Caco-2 (cell line): ENCODE results near the gene PACS1. TPM values are rescaled to one million over a fixed set of nuclear protein-coding genes. Genes with fewer than 3 reads are reported as not detected.
A peak's percentile ranks its signal among the peaks of the same experiment; 100 is the strongest.

Experiments
- BruUV-seq: library from RNA; stranded (reverse); fragments of 400-500 nt; replicated peaks from 2 replicates; lab custom pipeline; 2021; lab: Mats Ljungman, UMichigan
- CTCF ChIA-PET: fragments of 300-600 bp; sonication (Branson Sonifier 250); formaldehyde crosslinking; loops from one replicate; lab custom pipeline; 2022; ENCODE audit warnings: antibody characterized with exemption; lab: Charles Lee
- POLR2A ChIA-PET: fragments of 300-600 bp; sonication (Branson Sonifier 250); formaldehyde crosslinking; loops from one replicate; lab custom pipeline; 2022; ENCODE audit warnings: antibody characterized with exemption; lab: Charles Lee
- DNase-seq, 2 experiments: peaks; one replicate each; pipeline versions ENCODE4 v3.0.0 to v3.0.0-alpha.2; 2020 to 2022
- H3K27me3 ChIP-seq: replicated peaks from 2 replicates; pipeline ENCODE4 v1.6.0; 2011; ENCODE audit warnings: low read length; ENCODE audit not compliant: control insufficient read depth, insufficient read depth
- H3K36me3 ChIP-seq: 2 replicates; pipeline ENCODE4 v1.5.1; 2011; ENCODE audit warnings: low read length; ENCODE audit not compliant: control insufficient read depth, insufficient read depth
- H3K4me1 ChIP-seq: fragments of 250-450 bp; sonication (Bioruptor Pico); 2 replicates; pipeline ENCODE4 v1.5.1; 2020; ENCODE audit warnings: mild to moderate bottlenecking
- H3K4me3 ChIP-seq: 2 replicates; pipeline ENCODE4 v1.5.1; 2011; ENCODE audit warnings: low read depth, mild to moderate bottlenecking, control low read depth, low read length
- H3K9me3 ChIP-seq: fragments of 250-450 bp; sonication (Bioruptor Pico); 2 replicates; pipeline ENCODE4 v1.5.1; 2020; ENCODE audit warnings: mild to moderate bottlenecking, moderate library complexity
- H3K27ac Mint-ChIP-seq: one replicate; pipeline ENCODE4 v1.8.0; 2022; ENCODE audit warnings: mixed read lengths; ENCODE audit not compliant: unreplicated experiment
- H3K27me3 Mint-ChIP-seq: one replicate; pipeline ENCODE4 v1.8.0; 2022; ENCODE audit warnings: mixed read lengths; ENCODE audit not compliant: insufficient read depth, unreplicated experiment
- H3K36me3 Mint-ChIP-seq: one replicate; pipeline ENCODE4 v1.8.0; 2022; ENCODE audit warnings: mild to moderate bottlenecking, mixed read lengths; ENCODE audit not compliant: insufficient read depth, unreplicated experiment
- H3K4me1 Mint-ChIP-seq: one replicate; pipeline ENCODE4 v1.8.0; 2022; ENCODE audit warnings: low read depth, mixed read lengths; ENCODE audit not compliant: unreplicated experiment
- H3K4me3 Mint-ChIP-seq: one replicate; pipeline ENCODE4 v1.8.0; 2022; ENCODE audit warnings: mild to moderate bottlenecking, moderate library complexity, mixed read lengths; ENCODE audit not compliant: unreplicated experiment
- H3K9me3 Mint-ChIP-seq: one replicate; pipeline ENCODE4 v1.8.0; 2022; ENCODE audit warnings: mixed read lengths; ENCODE audit not compliant: unreplicated experiment
- intact Hi-C: fragments of 100-400 bp; cut with micrococcal nuclease; formaldehyde crosslinking; loops from one replicate; pipeline ENCODE4 v1.10.0; 2022; ENCODE audit not compliant: unreplicated experiment
- total RNA-seq: library from RNA; stranded (reverse); gene quantifications from 2 replicates; pipeline ENCODE4 v1.2.3, GENCODE V29; 2022
- TF ChIP-seq, protein P1 (sequence below), 2 experiments: fragments of 200-600 bp in 1 of 2; IDR thresholded peaks; 1 replicate in 1 of 2; 2 replicates in 1 of 2; pipeline versions ENCODE4 v1.5.1 to v1.8.0; 2011 to 2022; ENCODE audit warnings: antibody characterized with exemption in 1 of 2, control low read depth in 1 of 2, inconsistent platforms in 1 of 2, low read depth in 1 of 2, low read length in 1 of 2, mild to moderate bottlenecking in 1 of 2, moderate library complexity in 1 of 2; ENCODE audit not compliant: insufficient read depth in 1 of 2, severe bottlenecking in 1 of 2, unreplicated experiment in 1 of 2

Gene PACS1
- total RNA-seq, 1 experiment from 2014 or later = 82.2 TPM

DNA sequence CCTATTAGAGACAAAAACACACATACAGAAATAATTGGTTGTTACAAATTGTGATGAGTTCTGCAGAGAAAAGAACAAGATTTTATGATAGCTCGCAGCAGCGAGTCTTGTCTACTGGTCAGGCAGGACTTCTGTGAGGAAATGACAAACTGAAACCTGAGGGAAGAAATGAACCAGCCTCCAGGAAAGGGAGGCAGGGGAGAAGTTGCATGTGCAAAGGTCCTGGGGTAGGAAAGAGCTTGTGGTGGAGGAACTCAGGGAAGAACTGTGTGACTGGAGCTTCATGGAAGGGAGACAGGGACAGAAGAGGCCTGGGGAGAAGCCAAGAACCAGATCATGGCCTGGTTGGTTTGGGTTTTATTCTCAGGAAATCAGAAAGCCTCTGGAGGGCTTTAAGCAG, 189.2 kb downstream of the PACS1 start:
- CTCF ChIA-PET = interaction anchor here (1.1 to 1.2 kb wide), 2 partner anchors 31 to 54 kb away, joined by 3 to 4 read pairs; no protein-coding TSS in a partner anchor
- peak overlapping the region; percentile 93 for H3K4me3 Mint-ChIP-seq

DNA sequence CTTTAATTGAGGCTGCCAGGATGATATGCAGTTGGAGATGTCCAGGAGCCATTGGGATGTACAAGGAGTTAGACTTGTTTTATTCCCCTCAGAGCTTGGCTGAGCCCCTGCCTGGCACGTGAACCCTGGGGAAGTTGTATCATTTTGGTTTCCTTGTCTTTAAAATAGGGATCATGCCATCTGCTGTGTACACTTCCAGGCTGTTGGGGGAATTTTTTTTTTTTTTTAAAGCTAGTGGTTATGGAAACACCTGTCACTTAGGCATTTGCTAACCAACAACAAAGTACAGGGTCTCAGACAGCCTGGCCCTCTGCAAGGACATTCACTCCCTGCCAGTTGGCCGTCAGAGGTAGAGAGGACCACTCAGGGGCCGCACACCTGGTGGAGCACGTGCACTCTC, 189.9 kb downstream of the PACS1 start:
- Mint-ChIP-seq H3K27me3 (no peaks in the 10 kb centered on the region), H3K4me1 (peaks cover 18% of the 10 kb centered on the region), H3K27ac (no peak overlapping the region), H3K4me3 (no peak overlapping the region), H3K36me3 (peaks cover 63% of the 10 kb centered on the region), H3K9me3 (no peaks in the 10 kb centered on the region)
- DNase-seq = no peak
- intact Hi-C loops = no loop called here
- Histone ChIP-seq H3K36me3 (no peaks in the 10 kb centered on the region), H3K9me3 (no peaks in the 10 kb centered on the region), H3K4me1 (no peaks in the 10 kb centered on the region), H3K27me3 (no peaks in the 10 kb centered on the region), H3K4me3 (no peak overlapping the region)
- POLR2A ChIA-PET = interaction anchor here (0.6 kb wide), 1 partner anchor 29 kb away, joined by 5 read pairs; no protein-coding TSS in a partner anchor
- TF ChIP-seq, protein P1, sequence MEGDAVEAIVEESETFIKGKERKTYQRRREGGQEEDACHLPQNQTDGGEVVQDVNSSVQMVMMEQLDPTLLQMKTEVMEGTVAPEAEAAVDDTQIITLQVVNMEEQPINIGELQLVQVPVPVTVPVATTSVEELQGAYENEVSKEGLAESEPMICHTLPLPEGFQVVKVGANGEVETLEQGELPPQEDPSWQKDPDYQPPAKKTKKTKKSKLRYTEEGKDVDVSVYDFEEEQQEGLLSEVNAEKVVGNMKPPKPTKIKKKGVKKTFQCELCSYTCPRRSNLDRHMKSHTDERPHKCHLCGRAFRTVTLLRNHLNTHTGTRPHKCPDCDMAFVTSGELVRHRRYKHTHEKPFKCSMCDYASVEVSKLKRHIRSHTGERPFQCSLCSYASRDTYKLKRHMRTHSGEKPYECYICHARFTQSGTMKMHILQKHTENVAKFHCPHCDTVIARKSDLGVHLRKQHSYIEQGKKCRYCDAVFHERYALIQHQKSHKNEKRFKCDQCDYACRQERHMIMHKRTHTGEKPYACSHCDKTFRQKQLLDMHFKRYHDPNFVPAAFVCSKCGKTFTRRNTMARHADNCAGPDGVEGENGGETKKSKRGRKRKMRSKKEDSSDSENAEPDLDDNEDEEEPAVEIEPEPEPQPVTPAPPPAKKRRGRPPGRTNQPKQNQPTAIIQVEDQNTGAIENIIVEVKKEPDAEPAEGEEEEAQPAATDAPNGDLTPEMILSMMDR (IDR thresholded peaks at IDR 0.05; ENCODE audit: insufficient read depth in 1 of 2, low read depth in 1 of 2, low read length in 1 of 2, severe bottlenecking in 1 of 2, unreplicated experiment in 1 of 2) = no peak
- no TSS peak for BruUV-seq
- CTCF ChIA-PET = no interaction called here

More for the DNA sequence above, 189.2 kb downstream of the PACS1 start:
- Mint-ChIP-seq H3K4me1 (peaks cover 18% of the 10 kb centered on the region), H3K27ac (peak overlapping the region; percentile 90), H3K9me3 (no peaks in the 10 kb centered on the region), H3K36me3 (peaks cover 67% of the 10 kb centered on the region), H3K27me3 (no peaks in the 10 kb centered on the region)
- intact Hi-C loops = no loop called here
- Histone ChIP-seq H3K9me3 (no peaks in the 10 kb centered on the region), H3K4me3 (no peak overlapping the region), H3K4me1 (no peaks in the 10 kb centered on the region), H3K36me3 (no peaks in the 10 kb centered on the region), H3K27me3 (no peaks in the 10 kb centered on the region)
- POLR2A ChIA-PET = no interaction called here
- no peak for DNase-seq
- TF ChIP-seq, protein P1 (IDR thresholded peaks at IDR 0.05; ENCODE audit: insufficient read depth in 1 of 2, low read depth in 1 of 2, low read length in 1 of 2, severe bottlenecking in 1 of 2, unreplicated experiment in 1 of 2) = no peak
- TSS peak; percentile 42 for BruUV-seq

DNA sequence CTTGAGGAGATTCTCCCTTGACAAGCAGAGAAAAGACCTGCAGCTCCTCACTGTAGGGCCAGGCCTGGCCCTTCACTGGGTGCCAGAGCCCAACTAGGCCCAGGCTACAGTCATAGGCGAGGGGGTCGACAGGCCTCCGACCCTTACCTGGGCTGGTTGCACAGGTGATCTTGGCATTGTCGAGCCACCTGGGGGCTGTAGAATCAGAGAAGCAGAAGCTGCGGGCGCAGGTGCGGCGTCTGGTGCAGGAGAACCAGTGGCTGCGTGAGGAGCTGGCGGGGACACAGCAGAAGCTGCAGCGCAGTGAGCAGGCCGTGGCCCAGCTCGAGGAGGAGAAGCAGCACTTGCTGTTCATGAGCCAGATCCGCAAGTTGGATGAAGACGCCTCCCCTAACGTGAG, 191.5 kb downstream of the PACS1 start:
- Mint-ChIP-seq H3K4me3 (no peak overlapping the region), H3K4me1 (peaks cover 14% of the 10 kb centered on the region), H3K27ac (no peak overlapping the region), H3K36me3 (peaks cover 57% of the 10 kb centered on the region), H3K9me3 (no peaks in the 10 kb centered on the region), H3K27me3 (no peaks in the 10 kb centered on the region)
- intact Hi-C loops = no loop called here
- no peaks in the 10 kb centered on the region for H3K9me3 ChIP-seq
- no peak overlapping the region for H3K4me3 ChIP-seq
- no peaks in the 10 kb centered on the region for H3K36me3 ChIP-seq
- POLR2A ChIA-PET = interaction anchor here (0.6 kb wide), 1 partner anchor 306 kb away, joined by 8 read pairs; no protein-coding TSS in a partner anchor
- H3K4me1 ChIP-seq = no peaks in the 10 kb centered on the region
- no TSS peak for BruUV-seq
- no peaks in the 10 kb centered on the region for H3K27me3 ChIP-seq
- no peak for DNase-seq
- CTCF ChIA-PET = interaction anchor here (0.6 to 0.9 kb wide), 2 partner anchors 27 to 51 kb away, joined by 3 to 4 read pairs; partner anchors contain the start of gene YIF1A
- TF ChIP-seq, protein P1 (IDR thresholded peaks at IDR 0.05; ENCODE audit: insufficient read depth in 1 of 2, low read depth in 1 of 2, low read length in 1 of 2, severe bottlenecking in 1 of 2, unreplicated experiment in 1 of 2) = no peak
